ENCODE measurements around the gene ANKHD1. TPM values are rescaled to one million over a fixed set of nuclear protein-coding genes. Genes with fewer than 3 reads are reported as not detected.
A peak's percentile ranks its signal among the peaks of the same experiment; 100 is the strongest.

The ANKHD1 gene
- polyA plus RNA-seq, 3 donors: 29.0 to 110 (median 43.6) TPM

DNA sequence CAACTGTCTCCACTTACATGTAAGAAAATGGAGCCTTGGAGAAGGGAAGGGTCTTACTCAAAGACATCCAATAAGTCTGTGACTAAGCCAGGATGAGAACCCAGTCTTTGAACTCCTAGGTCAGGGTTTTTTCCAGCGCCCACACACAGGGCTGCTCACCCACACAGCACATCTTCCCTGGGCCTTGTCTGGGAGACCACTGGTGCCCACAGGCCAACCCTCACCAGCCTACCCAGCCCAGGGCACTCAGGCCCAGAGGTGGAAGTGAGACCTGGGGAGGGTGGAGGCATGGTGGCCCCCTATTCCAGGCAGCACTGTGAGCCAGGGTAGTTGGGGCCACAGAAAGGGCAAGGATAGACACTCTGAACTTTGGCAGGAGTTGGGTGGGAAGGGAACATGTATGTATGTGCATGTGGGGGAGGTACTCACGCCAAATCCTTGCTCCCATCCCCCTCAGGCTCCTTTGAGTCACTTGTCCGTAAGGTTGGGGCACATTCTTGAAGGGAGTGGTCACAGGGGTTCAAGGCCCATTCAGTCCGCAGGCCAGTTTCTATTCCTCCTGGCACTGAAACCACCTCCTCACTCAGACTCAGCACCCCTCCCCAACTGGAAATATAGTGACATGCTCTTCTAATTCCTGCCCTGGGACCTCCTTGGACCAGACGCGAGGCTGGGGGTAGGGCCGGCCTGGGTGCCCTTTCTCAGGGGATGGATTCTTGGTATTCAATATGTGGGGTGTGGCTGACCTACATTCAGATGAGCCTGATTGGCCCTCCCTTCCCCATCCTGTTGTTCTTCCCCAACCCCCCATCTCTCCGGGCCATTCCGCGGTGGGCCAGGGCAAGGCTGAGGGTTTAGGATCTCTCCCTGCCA, 44.5 kb upstream of the ANKHD1 start:
- intact Hi-C loops (cut with micrococcal nuclease): loop anchor here (1.0 to 10.0 kb wide), 2 partner anchors 113 to 192 kb away; no protein-coding TSS in a partner anchor
- Histone ChIP-seq H3K4me3 (replicated peaks in 1 of 3; ENCODE audit: low read depth in 2 of 3, low read length in 3 of 3) (peak overlapping the region in 1 of 3 experiments; percentile 34), H3K9ac (ENCODE audit: insufficient read depth, low read length, poor library complexity, severe bottlenecking) (no peak overlapping the region), H3K4me2 (replicated peaks; ENCODE audit: extremely low read depth, low read length, poor library complexity, severe bottlenecking) (peak overlapping the region; percentile 46), H2AFZ (ENCODE audit: insufficient read depth, low read depth, low read length, poor library complexity, severe bottlenecking) (peak overlapping the region; percentile 52), H4K20me1 (ENCODE audit: insufficient read depth, low read length) (no peaks in the 10 kb centered on the region), H3K4me1 (ENCODE audit: control insufficient read depth in 1 of 2, insufficient read depth in 2 of 2, low read length in 2 of 2) (peaks cover 31 to 36% of the 10 kb centered on the region in 2 donors), H3K79me2 (ENCODE audit: insufficient read depth, low read length) (no peaks in the 10 kb centered on the region), H3K9me3 (replicated peaks in 1 of 2; ENCODE audit: control insufficient read depth in 1 of 2, insufficient read depth in 1 of 2, low read length in 2 of 2) (no peaks in the 10 kb centered on the region), H3K27me3 (ENCODE audit: control insufficient read depth in 2 of 2, insufficient read depth in 2 of 2, low read length in 2 of 2) (no peaks in the 10 kb centered on the region), H3K36me3 (replicated peaks in 1 of 2; ENCODE audit: control insufficient read depth in 1 of 2, insufficient read depth in 2 of 2, low read length in 2 of 2) (no peaks in the 10 kb centered on the region), H3K27ac (ENCODE audit: low read depth in 1 of 2, low read length in 2 of 2) (no peak overlapping the region)
- Mint-ChIP-seq H3K4me1 (peaks cover 31% of the 10 kb centered on the region), H3K9me3 (peaks cover 0 to 1% (median 0%) of the 10 kb centered on the region in 7 donors), H3K27ac (peak overlapping the region; percentile 36 to 91 (median 76)), H3K36me3 (no peaks in the 10 kb centered on the region), H3K27me3 (ENCODE audit: low read depth in 3 of 3) (peaks cover 2 to 6% (median 5%) of the 10 kb centered on the region in 3 donors), H3K4me3 (peak overlapping the region; percentile 62 to 82)
- WGBS (ENCODE audit: insufficient coverage): 11% methylated on average over 3 of the region's 10 CpGs
- TF ChIP-seq, protein P1, sequence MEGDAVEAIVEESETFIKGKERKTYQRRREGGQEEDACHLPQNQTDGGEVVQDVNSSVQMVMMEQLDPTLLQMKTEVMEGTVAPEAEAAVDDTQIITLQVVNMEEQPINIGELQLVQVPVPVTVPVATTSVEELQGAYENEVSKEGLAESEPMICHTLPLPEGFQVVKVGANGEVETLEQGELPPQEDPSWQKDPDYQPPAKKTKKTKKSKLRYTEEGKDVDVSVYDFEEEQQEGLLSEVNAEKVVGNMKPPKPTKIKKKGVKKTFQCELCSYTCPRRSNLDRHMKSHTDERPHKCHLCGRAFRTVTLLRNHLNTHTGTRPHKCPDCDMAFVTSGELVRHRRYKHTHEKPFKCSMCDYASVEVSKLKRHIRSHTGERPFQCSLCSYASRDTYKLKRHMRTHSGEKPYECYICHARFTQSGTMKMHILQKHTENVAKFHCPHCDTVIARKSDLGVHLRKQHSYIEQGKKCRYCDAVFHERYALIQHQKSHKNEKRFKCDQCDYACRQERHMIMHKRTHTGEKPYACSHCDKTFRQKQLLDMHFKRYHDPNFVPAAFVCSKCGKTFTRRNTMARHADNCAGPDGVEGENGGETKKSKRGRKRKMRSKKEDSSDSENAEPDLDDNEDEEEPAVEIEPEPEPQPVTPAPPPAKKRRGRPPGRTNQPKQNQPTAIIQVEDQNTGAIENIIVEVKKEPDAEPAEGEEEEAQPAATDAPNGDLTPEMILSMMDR (IDR thresholded peaks at IDR 0.05): no peak
- peak; percentile 40 to 52 (median 49) for DNase-seq

DNA sequence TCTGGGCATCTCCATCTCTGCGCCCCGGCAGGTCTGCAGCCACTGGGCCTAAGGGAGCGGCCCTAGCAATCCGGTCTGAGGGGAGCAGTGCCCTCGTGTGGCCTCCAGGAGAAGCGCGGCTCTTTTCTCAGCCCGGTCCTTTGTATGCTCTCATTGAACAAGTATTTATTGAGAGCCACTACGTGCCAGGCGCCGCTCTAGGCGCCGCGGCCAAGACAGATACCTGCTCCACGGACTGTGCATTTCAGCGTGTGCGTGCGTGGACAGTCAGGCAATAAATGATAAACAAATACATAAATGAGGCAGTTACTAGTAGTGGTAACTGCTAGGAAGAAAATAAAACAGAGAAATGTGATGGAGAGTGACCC, 43.9 kb upstream of the ANKHD1 start:
- Histone ChIP-seq H3K4me3 (replicated peaks in 1 of 3; ENCODE audit: low read depth in 2 of 3, low read length in 3 of 3) (peak overlapping the region in 1 of 3 experiments; percentile 34), H3K27ac (ENCODE audit: low read depth in 1 of 2, low read length in 2 of 2) (no peak overlapping the region), H3K4me2 (replicated peaks; ENCODE audit: extremely low read depth, low read length, poor library complexity, severe bottlenecking) (peak overlapping the region; percentile 46), H2AFZ (ENCODE audit: insufficient read depth, low read depth, low read length, poor library complexity, severe bottlenecking) (peak overlapping the region; percentile 52), H4K20me1 (ENCODE audit: insufficient read depth, low read length) (no peaks in the 10 kb centered on the region), H3K4me1 (ENCODE audit: control insufficient read depth in 1 of 2, insufficient read depth in 2 of 2, low read length in 2 of 2) (peaks cover 31 to 36% of the 10 kb centered on the region in 2 donors), H3K79me2 (ENCODE audit: insufficient read depth, low read length) (no peaks in the 10 kb centered on the region), H3K36me3 (replicated peaks in 1 of 2; ENCODE audit: control insufficient read depth in 1 of 2, insufficient read depth in 2 of 2, low read length in 2 of 2) (no peaks in the 10 kb centered on the region), H3K9ac (ENCODE audit: insufficient read depth, low read length, poor library complexity, severe bottlenecking) (no peak overlapping the region), H3K9me3 (replicated peaks in 1 of 2; ENCODE audit: control insufficient read depth in 1 of 2, insufficient read depth in 1 of 2, low read length in 2 of 2) (no peaks in the 10 kb centered on the region), H3K27me3 (ENCODE audit: control insufficient read depth in 2 of 2, insufficient read depth in 2 of 2, low read length in 2 of 2) (no peaks in the 10 kb centered on the region)
- Mint-ChIP-seq H3K4me3 (peak overlapping the region; percentile 62 to 82), H3K4me1 (peaks cover 31% of the 10 kb centered on the region), H3K27me3 (ENCODE audit: low read depth in 3 of 3) (peaks cover 2 to 6% (median 6%) of the 10 kb centered on the region in 3 donors), H3K36me3 (no peaks in the 10 kb centered on the region), H3K27ac (peak overlapping the region; percentile 36 to 91 (median 76)), H3K9me3 (peaks cover 0 to 1% (median 0%) of the 10 kb centered on the region in 7 donors)
- peak; percentile 73 to 83 (median 80) for DNase-seq
- intact Hi-C loops (cut with micrococcal nuclease): loop anchor here (1.0 to 10.0 kb wide), 2 partner anchors 113 to 193 kb away; no protein-coding TSS in a partner anchor
- TF ChIP-seq, protein P1 (IDR thresholded peaks at IDR 0.05): peak; percentile 89
- 2% methylated on average over 12 of the region's 18 CpGs for WGBS (ENCODE audit: insufficient coverage)

Measured in CD14-positive monocyte (primary cell).